Keratinocyte (primary cell): ENCODE results near the gene AFF2.

Experiments
- EZH2 ChIP-seq: IDR thresholded peaks from one replicate; pipeline ENCODE4 v1.6.1; 2012; ENCODE audit warnings: inconsistent platforms, mild to moderate bottlenecking, low read length, moderate library complexity
- TF ChIP-seq, protein P1 (sequence below), 3 experiments: IDR thresholded peaks in 1 of 3; conservative IDR thresholded peaks in 1 of 3; optimal IDR thresholded peaks in 1 of 3; 2 replicates in 2 of 3; 3 replicates in 1 of 3; pipeline versions ENCODE3 to v1.5.1; 2011; ENCODE audit warnings: low read length in 3 of 3, mild to moderate bottlenecking in 3 of 3, moderate library complexity in 2 of 3, control low read depth in 1 of 3, inconsistent platforms in 1 of 3; ENCODE audit not compliant: insufficient read depth in 2 of 3; ENCODE audit errors: extremely low read depth in 1 of 3

DNA sequence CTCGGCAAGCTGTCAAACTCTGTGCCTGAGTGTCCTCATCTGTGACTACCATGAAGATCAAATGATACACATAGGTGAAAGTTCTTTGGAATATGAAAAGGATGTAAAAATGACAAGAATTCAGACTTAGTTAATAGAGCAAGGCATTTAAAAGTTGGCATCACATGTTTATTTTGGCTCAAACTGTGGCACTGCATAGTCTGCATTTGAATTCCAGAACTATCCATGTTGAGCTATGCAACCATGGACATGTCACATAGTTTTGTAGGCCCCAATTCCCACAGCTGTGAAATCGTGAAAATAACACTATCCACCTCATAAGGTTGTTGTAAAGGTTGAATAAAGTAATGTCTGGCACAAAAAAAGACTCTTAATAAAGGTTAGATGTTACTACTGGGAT, 33.9 kb downstream of the AFF2 start:
- TF ChIP-seq, protein P1, sequence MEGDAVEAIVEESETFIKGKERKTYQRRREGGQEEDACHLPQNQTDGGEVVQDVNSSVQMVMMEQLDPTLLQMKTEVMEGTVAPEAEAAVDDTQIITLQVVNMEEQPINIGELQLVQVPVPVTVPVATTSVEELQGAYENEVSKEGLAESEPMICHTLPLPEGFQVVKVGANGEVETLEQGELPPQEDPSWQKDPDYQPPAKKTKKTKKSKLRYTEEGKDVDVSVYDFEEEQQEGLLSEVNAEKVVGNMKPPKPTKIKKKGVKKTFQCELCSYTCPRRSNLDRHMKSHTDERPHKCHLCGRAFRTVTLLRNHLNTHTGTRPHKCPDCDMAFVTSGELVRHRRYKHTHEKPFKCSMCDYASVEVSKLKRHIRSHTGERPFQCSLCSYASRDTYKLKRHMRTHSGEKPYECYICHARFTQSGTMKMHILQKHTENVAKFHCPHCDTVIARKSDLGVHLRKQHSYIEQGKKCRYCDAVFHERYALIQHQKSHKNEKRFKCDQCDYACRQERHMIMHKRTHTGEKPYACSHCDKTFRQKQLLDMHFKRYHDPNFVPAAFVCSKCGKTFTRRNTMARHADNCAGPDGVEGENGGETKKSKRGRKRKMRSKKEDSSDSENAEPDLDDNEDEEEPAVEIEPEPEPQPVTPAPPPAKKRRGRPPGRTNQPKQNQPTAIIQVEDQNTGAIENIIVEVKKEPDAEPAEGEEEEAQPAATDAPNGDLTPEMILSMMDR (optimal IDR thresholded peaks at IDR 0.05 in 1 of 3, IDR thresholded peaks at IDR 0.05 in 1 of 3, conservative IDR thresholded peaks at IDR 0.05 in 1 of 3; ENCODE audit: extremely low read depth in 1 of 3, insufficient read depth in 2 of 3, low read length in 3 of 3): no peak
- no peak for TF ChIP-seq EZH2
